OCI-LY7 (cell line): ENCODE measurements around the gene TSEN15.

Source experiments
- CTCF ChIP-seq: fragments of 200-600 bp; sonication (generic); conservative IDR thresholded peaks from 2 replicates; pipeline ENCODE4 v1.5.1; 2014; ENCODE audit warnings: mild to moderate bottlenecking, antibody characterized with exemption, low read length, moderate library complexity, mixed read lengths
- EZH2phosphoT487 ChIP-seq: fragments of 200-600 bp; sonication (generic); IDR thresholded peaks from 2 replicates; pipeline ENCODE4 v1.6.1; 2018; ENCODE audit warnings: low read depth, borderline replicate concordance, mild to moderate bottlenecking, mixed run types, antibody characterized with exemption, low read length, moderate library complexity, mixed read lengths

- TF ChIP-seq CTCF (no peak), EZH2phosphoT487 (no peak)
Measured at GRCh38 chr1:184039126-184039525, 12.4 kb upstream of the TSEN15 start.
